Lung (tissue), 12 donors: ENCODE measurements around the gene MTSS2. TPM values are rescaled to one million over a fixed set of nuclear protein-coding genes. Genes with fewer than 3 reads are reported as not detected.

Experiments
- ATAC-seq: fragments of 200-7000 bp; cut with Tn5 transposase; one replicate; pipeline ENCODE4 v1.9.1; 2020; ENCODE audit warnings: moderate number of reproducible peaks; ENCODE audit not compliant: insufficient read depth, low FRiP score
- DNase-seq, 3 donors: peaks; one replicate each; pipeline ENCODE4 v3.0.0-alpha.2; 2013 to 2017
- H3K27ac ChIP-seq, 2 donors: one replicate each; pipeline ENCODE4 v1.5.1; 2013; ENCODE audit warnings: mild to moderate bottlenecking in 2 of 2, moderate library complexity in 2 of 2, control low read depth in 1 of 2, inconsistent platforms in 1 of 2, low read depth in 1 of 2, low read length in 1 of 2
- H3K27me3 ChIP-seq, 3 donors: one replicate each; pipeline ENCODE4 v1.5.1; 2013; ENCODE audit warnings: low read length in 2 of 3; ENCODE audit not compliant: control insufficient read depth in 3 of 3, insufficient read depth in 3 of 3
- H3K36me3 ChIP-seq, 4 donors: one replicate each; pipeline ENCODE4 v1.5.1; 2013; ENCODE audit warnings: low read length in 4 of 4, mild to moderate bottlenecking in 1 of 4, moderate library complexity in 1 of 4; ENCODE audit not compliant: control insufficient read depth in 4 of 4, insufficient read depth in 4 of 4
- H3K4me1 ChIP-seq, 5 donors: one replicate each; pipeline ENCODE4 v1.5.1; 2013; ENCODE audit warnings: low read length in 5 of 5, mild to moderate bottlenecking in 2 of 5, moderate library complexity in 1 of 5; ENCODE audit not compliant: control insufficient read depth in 5 of 5, insufficient read depth in 5 of 5
- H3K4me3 ChIP-seq: one replicate; pipeline ENCODE4 v1.5.1; 2013; ENCODE audit warnings: mild to moderate bottlenecking, control low read depth, moderate library complexity
- H3K9ac ChIP-seq, 2 donors: one replicate each; pipeline ENCODE4 v1.5.1; 2013; ENCODE audit warnings: low read length in 2 of 2, control low read depth in 1 of 2; ENCODE audit not compliant: insufficient read depth in 1 of 2
- H3K9me3 ChIP-seq, 4 donors: one replicate each; pipeline ENCODE4 v1.5.1; 2013; ENCODE audit warnings: low read length in 3 of 4, mild to moderate bottlenecking in 1 of 4, moderate library complexity in 1 of 4; ENCODE audit not compliant: control insufficient read depth in 4 of 4, insufficient read depth in 3 of 4
- WGBS, 2 donors: extraction: QIAGEN DNeasy Blood & Tissue Kit; methylation state at CpG; one replicate each; pipeline ENCODE4 v1.1.7; 2013; 5-methylcytosine and 5-hydroxymethylcytosine counted together
- polyA plus RNA-seq, 2 donors: library from polyadenylated mRNA; stranded (reverse); fragments of 200-250 nt; gene quantifications; one replicate each; pipeline ENCODE4 v1.2.1, GENCODE V29; 2013
- total RNA-seq, 2 donors: library from RNA; depleted of rRNA in 1 of 2; stranded (reverse); fragments of >200 nt in 1 of 2; gene quantifications; one replicate each; pipeline ENCODE4 v1.2.1, GENCODE V29; 2014 to 2021
- TF ChIP-seq, protein P1 (sequence below): IDR thresholded peaks from 2 replicates; pipeline ENCODE4 v1.5.1; 2012; ENCODE audit warnings: mild to moderate bottlenecking; ENCODE audit errors: control extremely low read depth, extremely low read depth
- donor health status: control.
- donor health status: control.
- donor health status: Bipolar disorder and iron deficiency.
- donor health status: healthy.
- donor health status: DM: yes; HTN: yes; CAD: no.

The MTSS2 gene
- total and polyA plus RNA-seq, 4 donors: 40.6 to 91.3 (median 73.3) TPM

GRCh38 chr16:70705056-70705455 is 19.2 kb upstream of the MTSS2 start:
- H3K36me3 ChIP-seq: peaks cover 0 to 2% (median 0%) of the 10 kb centered on the region in 4 donors
- DNase-seq (no peak), ATAC-seq (no peak)
- H3K27ac ChIP-seq: peak overlapping the region in 1 of 2 donors; percentile 6
- no peak overlapping the region for H3K9ac ChIP-seq
- H3K4me3 ChIP-seq: no peak overlapping the region
- 92 to 97% methylated on average over 8 of the region's 8 CpGs for WGBS, 2 donors
- H3K9me3 ChIP-seq: no peaks in the 10 kb centered on the region
- peaks cover 0 to 58% (median 31%) of the 10 kb centered on the region in 5 donors for H3K4me1 ChIP-seq
- H3K27me3 ChIP-seq: no peaks in the 10 kb centered on the region
- TF ChIP-seq, protein P1, sequence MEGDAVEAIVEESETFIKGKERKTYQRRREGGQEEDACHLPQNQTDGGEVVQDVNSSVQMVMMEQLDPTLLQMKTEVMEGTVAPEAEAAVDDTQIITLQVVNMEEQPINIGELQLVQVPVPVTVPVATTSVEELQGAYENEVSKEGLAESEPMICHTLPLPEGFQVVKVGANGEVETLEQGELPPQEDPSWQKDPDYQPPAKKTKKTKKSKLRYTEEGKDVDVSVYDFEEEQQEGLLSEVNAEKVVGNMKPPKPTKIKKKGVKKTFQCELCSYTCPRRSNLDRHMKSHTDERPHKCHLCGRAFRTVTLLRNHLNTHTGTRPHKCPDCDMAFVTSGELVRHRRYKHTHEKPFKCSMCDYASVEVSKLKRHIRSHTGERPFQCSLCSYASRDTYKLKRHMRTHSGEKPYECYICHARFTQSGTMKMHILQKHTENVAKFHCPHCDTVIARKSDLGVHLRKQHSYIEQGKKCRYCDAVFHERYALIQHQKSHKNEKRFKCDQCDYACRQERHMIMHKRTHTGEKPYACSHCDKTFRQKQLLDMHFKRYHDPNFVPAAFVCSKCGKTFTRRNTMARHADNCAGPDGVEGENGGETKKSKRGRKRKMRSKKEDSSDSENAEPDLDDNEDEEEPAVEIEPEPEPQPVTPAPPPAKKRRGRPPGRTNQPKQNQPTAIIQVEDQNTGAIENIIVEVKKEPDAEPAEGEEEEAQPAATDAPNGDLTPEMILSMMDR: no peak

DNA sequence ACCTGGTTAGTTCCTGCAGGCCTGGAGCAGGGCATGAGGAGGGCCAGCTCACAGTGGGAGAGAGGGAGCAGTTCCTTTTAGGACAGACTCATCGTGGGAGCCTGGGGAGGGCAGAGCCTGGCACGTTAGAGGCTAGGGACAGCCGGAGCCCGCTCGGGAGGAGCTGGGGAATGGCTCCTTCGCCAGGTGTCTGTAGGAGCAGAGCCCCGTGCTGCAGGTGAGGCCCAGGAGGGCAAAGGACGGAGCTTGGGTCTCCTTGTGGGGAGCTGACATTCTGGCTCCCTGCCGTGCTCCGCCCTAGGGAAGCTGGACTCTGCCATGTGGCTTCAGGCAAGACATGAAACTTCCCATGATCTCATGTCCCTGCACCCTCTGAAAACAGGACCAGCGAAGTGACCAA is 18.7 kb upstream of the MTSS2 start:
- TF ChIP-seq, protein P1: no peak
- ATAC-seq (no peak), DNase-seq (no peak)
- Histone ChIP-seq H3K9me3 (no peaks in the 10 kb centered on the region), H3K4me3 (no peak overlapping the region), H3K9ac (no peak overlapping the region), H3K36me3 (peaks cover 0 to 2% (median 0%) of the 10 kb centered on the region in 4 donors), H3K27ac (peak overlapping the region in 1 of 2 donors; percentile 8), H3K27me3 (no peaks in the 10 kb centered on the region), H3K4me1 (peaks cover 0 to 54% (median 31%) of the 10 kb centered on the region in 5 donors)
- WGBS, 2 donors: 91 to 92% methylated on average over 11 of the region's 11 CpGs

DNA sequence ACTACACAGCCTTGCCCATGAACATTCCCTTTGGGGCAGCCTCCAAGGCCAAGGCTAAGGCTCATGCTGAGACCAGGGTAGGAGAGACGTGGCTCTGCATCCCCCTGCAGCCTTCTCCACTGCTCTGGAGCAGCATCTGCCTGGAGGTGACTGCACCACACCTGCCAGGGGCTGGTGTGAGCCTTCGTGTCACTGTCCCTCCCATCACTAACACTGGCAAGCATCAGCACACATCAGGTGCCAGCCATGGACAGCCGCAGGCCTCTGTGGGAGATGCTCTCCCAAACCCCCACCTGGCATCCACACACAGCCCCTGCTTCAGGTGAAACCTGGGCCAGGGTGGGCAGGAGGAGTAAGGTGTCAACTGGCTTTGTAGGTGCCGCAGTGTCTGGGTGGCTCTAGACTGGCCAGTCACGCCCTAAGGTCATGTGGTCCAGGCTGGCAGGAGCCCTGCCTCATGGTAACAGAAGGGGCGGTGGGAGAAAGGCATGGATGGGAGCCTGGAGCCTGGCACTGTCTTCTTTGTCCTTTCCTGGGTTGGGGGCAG is 18.1 kb upstream of the MTSS2 start:
- H3K27ac ChIP-seq: peak overlapping the region; percentile 57
- H3K27me3 ChIP-seq: no peaks in the 10 kb centered on the region
- DNase-seq (no peak), ATAC-seq (no peak)
- TF ChIP-seq, protein P1: no peak
- H3K36me3 ChIP-seq: peaks cover 0 to 2% (median 0%) of the 10 kb centered on the region in 4 donors
- H3K4me1 ChIP-seq: peaks cover 0 to 53% (median 28%) of the 10 kb centered on the region in 5 donors
- WGBS, 2 donors: 78 to 89% methylated on average over 5 to 6 of the region's 6 CpGs
- no peak overlapping the region for H3K4me3 ChIP-seq
- no peaks in the 10 kb centered on the region for H3K9me3 ChIP-seq
- H3K9ac ChIP-seq: no peak overlapping the region
